Measurements from ENCODE around the gene PRPF31. TPM values are rescaled to one million over a fixed set of nuclear protein-coding genes. Genes with fewer than 3 reads are reported as not detected.

PRPF31 gene
- total and polyA plus RNA-seq, 4 donors, result 34.1 to 54.1 (median 51.7) TPM

GRCh38 chr19:54074851-54075250 lies 40.7 kb upstream of the PRPF31 start:
- ATAC-seq (ENCODE audit: insufficient read depth, low FRiP score), result no peak
- no peak for DNase-seq
- 65 to 81% methylated on average over 9 of the region's 9 CpGs for WGBS, 2 donors
- TF ChIP-seq, protein P1, sequence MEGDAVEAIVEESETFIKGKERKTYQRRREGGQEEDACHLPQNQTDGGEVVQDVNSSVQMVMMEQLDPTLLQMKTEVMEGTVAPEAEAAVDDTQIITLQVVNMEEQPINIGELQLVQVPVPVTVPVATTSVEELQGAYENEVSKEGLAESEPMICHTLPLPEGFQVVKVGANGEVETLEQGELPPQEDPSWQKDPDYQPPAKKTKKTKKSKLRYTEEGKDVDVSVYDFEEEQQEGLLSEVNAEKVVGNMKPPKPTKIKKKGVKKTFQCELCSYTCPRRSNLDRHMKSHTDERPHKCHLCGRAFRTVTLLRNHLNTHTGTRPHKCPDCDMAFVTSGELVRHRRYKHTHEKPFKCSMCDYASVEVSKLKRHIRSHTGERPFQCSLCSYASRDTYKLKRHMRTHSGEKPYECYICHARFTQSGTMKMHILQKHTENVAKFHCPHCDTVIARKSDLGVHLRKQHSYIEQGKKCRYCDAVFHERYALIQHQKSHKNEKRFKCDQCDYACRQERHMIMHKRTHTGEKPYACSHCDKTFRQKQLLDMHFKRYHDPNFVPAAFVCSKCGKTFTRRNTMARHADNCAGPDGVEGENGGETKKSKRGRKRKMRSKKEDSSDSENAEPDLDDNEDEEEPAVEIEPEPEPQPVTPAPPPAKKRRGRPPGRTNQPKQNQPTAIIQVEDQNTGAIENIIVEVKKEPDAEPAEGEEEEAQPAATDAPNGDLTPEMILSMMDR (IDR thresholded peaks at IDR 0.05; ENCODE audit: control extremely low read depth, extremely low read depth), result no peak
- Histone ChIP-seq H3K9me3 (ENCODE audit: control insufficient read depth in 4 of 4, insufficient read depth in 3 of 4, low read length in 3 of 4) (peaks cover 0 to 11% (median 0%) of the 10 kb centered on the region in 4 donors), H3K36me3 (ENCODE audit: control insufficient read depth in 4 of 4, insufficient read depth in 4 of 4, low read length in 4 of 4) (no peaks in the 10 kb centered on the region), H3K4me1 (ENCODE audit: control insufficient read depth in 5 of 5, insufficient read depth in 5 of 5, low read length in 5 of 5) (no peaks in the 10 kb centered on the region), H3K9ac (ENCODE audit: insufficient read depth in 1 of 2, low read length in 2 of 2) (no peak overlapping the region), H3K27ac (ENCODE audit: low read depth in 1 of 2, low read length in 1 of 2) (no peak overlapping the region), H3K4me3 (no peak overlapping the region), H3K27me3 (ENCODE audit: control insufficient read depth in 3 of 3, insufficient read depth in 3 of 3, low read length in 2 of 3) (no peaks in the 10 kb centered on the region)

GRCh38 chr19:54077334-54077733 lies 38.2 kb upstream of the PRPF31 start:
- H3K27ac ChIP-seq (ENCODE audit: low read depth in 1 of 2, low read length in 1 of 2), result no peak overlapping the region
- ATAC-seq (ENCODE audit: insufficient read depth, low FRiP score), result no peak

DNA sequence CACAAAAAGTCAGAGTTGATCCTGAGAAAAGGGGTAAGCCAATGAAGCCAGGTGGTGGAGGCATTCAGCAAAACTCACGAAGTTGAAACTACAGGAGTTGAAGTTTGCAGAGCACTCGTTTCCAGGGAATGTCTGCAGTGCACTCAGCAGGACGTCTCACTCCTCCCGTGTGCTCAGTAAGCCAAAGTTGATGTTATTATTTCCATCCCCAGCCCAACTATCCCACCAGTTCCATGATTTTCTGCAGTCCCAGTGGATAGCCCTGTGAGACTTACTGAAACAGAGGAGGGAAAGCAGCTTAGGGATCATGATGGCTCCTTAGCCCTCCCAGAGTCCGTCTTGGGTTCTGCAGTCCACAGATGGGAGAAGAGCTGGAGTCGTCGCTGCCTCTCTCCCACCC lies 34.5 kb upstream of the PRPF31 start, which contains the start of gene TARM1:
TSS of gene TARM1 (minus strand) at position 334 of the 400 bp plus-strand sequence. CDS start at position 309, 25 bp downstream.
- Histone ChIP-seq H3K4me3 (no peak within 1 kb of the TSS), H3K9ac (ENCODE audit: insufficient read depth in 1 of 2, low read length in 2 of 2) (no peak within 1 kb of the TSS), H3K27me3 (ENCODE audit: control insufficient read depth in 3 of 3, insufficient read depth in 3 of 3, low read length in 2 of 3) (no peaks in the 10 kb centered on the region), H3K36me3 (ENCODE audit: control insufficient read depth in 4 of 4, insufficient read depth in 4 of 4, low read length in 4 of 4) (no peaks in the 10 kb centered on the region), H3K4me1 (ENCODE audit: control insufficient read depth in 5 of 5, insufficient read depth in 5 of 5, low read length in 5 of 5) (no peaks in the 10 kb centered on the region), H3K9me3 (ENCODE audit: control insufficient read depth in 4 of 4, insufficient read depth in 3 of 4, low read length in 3 of 4) (peaks cover 0 to 15% (median 4%) of the 10 kb centered on the region in 4 donors), H3K27ac (ENCODE audit: low read depth in 1 of 2, low read length in 1 of 2) (no peak within 1 kb of the TSS)
- TF ChIP-seq, protein P1 (IDR thresholded peaks at IDR 0.05; ENCODE audit: control extremely low read depth, extremely low read depth), result no peak
- 42 to 81% methylated on average over 7 of the region's 7 CpGs for WGBS, 2 donors
- ATAC-seq (ENCODE audit: insufficient read depth, low FRiP score) (no peak), DNase-seq (no peak)

More at GRCh38 chr19:54077334-54077733, 38.2 kb upstream of the PRPF31 start:
- Histone ChIP-seq H3K36me3 (ENCODE audit: control insufficient read depth in 4 of 4, insufficient read depth in 4 of 4, low read length in 4 of 4) (no peaks in the 10 kb centered on the region), H3K4me3 (no peak overlapping the region), H3K27me3 (ENCODE audit: control insufficient read depth in 3 of 3, insufficient read depth in 3 of 3, low read length in 2 of 3) (no peaks in the 10 kb centered on the region), H3K9me3 (ENCODE audit: control insufficient read depth in 4 of 4, insufficient read depth in 3 of 4, low read length in 3 of 4) (peaks cover 0 to 18% (median 3%) of the 10 kb centered on the region in 4 donors), H3K4me1 (ENCODE audit: control insufficient read depth in 5 of 5, insufficient read depth in 5 of 5, low read length in 5 of 5) (no peaks in the 10 kb centered on the region), H3K9ac (ENCODE audit: insufficient read depth in 1 of 2, low read length in 2 of 2) (no peak overlapping the region)
- TF ChIP-seq, protein P1 (IDR thresholded peaks at IDR 0.05; ENCODE audit: control extremely low read depth, extremely low read depth), result no peak
- 36 to 52% methylated on average over 5 of the region's 5 CpGs for WGBS, 2 donors
- no peak for DNase-seq

DNA sequence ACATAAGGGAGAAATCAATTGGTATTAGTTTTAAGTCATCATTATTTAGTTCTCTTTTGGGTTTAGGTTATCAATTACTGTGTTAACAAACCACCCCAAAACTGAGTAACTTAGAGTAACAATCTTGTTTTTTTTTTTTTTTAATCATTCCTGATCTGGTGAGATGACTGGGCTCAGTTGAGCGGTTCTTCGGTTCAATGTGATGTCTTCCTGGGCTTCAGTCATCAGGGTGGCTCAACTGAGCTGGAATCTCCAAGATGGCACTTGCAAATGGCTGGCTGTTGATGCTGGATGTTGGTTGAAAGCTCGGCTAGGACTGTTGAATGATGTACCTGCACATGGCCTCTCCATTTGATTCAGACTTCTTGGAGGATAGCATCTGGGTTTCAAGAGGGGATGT lies 31.1 kb upstream of the PRPF31 start:
- Histone ChIP-seq H3K27ac (ENCODE audit: low read depth in 1 of 2, low read length in 1 of 2) (no peak overlapping the region), H3K9ac (ENCODE audit: insufficient read depth in 1 of 2, low read length in 2 of 2) (no peak overlapping the region), H3K27me3 (ENCODE audit: control insufficient read depth in 3 of 3, insufficient read depth in 3 of 3, low read length in 2 of 3) (no peaks in the 10 kb centered on the region), H3K4me1 (ENCODE audit: control insufficient read depth in 5 of 5, insufficient read depth in 5 of 5, low read length in 5 of 5) (no peaks in the 10 kb centered on the region), H3K4me3 (no peak overlapping the region), H3K36me3 (ENCODE audit: control insufficient read depth in 4 of 4, insufficient read depth in 4 of 4, low read length in 4 of 4) (no peaks in the 10 kb centered on the region), H3K9me3 (ENCODE audit: control insufficient read depth in 4 of 4, insufficient read depth in 3 of 4, low read length in 3 of 4) (peaks cover 0 to 14% (median 4%) of the 10 kb centered on the region in 4 donors)
- no peak for ATAC-seq (ENCODE audit: insufficient read depth, low FRiP score)
- 80 to 89% methylated on average over 3 of the region's 3 CpGs for WGBS, 2 donors
- DNase-seq, result no peak
- TF ChIP-seq, protein P1 (IDR thresholded peaks at IDR 0.05; ENCODE audit: control extremely low read depth, extremely low read depth), result no peak
